GM21576 (cell line): ENCODE results near the gene CMYA5.

Experiments
- ATAC-seq: cut with Tn5 transposase; IDR thresholded peaks from one replicate; pipeline ENCODE4 v1.9.1; 2021; ENCODE audit warnings: mild to moderate bottlenecking, moderate library complexity; ENCODE audit not compliant: unreplicated experiment

Gene CMYA5

GRCh38 chr5:79834098-79834753 lies 144.6 kb downstream of the CMYA5 start:
- no peak for ATAC-seq

GRCh38 chr5:79834754-79835714 lies 145.4 kb downstream of the CMYA5 start:
- no peak for ATAC-seq

GRCh38 chr5:79837761-79838551 lies 148.3 kb downstream of the CMYA5 start:
- no peak for ATAC-seq

DNA sequence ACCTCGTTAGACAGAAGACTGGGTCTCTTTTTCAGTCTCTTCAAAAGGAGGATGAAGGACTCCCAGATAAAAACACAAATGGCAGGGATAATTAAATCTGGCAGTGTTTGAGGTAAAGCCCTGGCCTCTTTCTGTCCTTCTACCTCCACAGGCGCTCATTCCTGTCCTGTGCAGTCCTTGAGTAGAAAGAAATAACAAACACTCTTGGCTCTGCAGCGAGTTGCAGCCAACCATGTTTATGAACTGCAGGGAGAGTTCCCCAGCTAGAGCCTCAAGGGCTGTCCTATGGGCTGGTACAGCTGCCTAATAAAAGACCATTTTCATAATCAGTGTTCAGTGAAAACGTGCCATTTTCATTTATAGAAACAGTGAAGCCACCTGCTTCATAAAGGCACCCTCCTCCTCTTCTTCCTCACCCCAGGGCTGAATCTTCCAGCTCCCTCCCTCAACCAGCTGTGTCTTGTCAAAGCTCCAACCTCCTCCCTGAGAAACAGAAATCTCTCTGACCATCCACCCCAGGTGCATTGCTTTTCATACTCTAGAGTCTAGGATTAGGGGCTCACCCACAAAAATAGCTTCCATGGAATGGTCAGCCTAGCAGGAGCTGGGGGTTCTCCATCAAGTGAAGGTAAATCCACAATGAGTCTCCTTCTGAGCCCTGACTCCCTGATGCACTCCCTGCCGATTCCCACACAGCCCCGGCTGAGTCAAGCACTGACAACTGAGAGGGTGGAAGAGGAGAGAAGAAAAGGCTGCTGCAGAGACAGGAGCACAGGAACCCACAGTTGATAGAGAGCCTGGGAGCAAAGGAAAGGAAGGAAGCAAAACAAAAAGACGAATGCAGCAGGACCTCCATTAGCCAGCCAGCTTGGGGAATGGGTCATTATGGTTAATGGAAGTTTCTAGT lies 150.7 kb downstream of the CMYA5 start:
- ATAC-seq = no peak

DNA sequence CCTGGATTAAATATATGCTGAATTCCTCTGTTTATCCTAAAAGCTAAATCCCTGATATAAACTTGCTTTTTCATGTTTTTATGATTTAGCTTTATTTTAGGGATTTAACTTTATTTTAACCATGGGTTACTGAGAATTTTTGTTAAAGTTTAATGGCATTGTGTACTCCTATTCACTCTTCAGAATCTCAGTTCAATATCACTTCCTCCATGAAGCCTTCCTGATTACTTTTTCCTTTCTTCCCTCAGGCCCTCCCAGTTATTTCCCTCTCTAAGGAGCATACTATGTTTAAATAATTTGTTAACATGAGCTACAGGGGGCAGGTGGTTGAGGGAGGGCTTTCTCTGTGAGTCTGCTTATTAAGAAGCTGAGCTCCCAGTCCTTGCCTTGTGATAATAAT lies 151.5 kb downstream of the CMYA5 start:
- ATAC-seq = no peak

DNA sequence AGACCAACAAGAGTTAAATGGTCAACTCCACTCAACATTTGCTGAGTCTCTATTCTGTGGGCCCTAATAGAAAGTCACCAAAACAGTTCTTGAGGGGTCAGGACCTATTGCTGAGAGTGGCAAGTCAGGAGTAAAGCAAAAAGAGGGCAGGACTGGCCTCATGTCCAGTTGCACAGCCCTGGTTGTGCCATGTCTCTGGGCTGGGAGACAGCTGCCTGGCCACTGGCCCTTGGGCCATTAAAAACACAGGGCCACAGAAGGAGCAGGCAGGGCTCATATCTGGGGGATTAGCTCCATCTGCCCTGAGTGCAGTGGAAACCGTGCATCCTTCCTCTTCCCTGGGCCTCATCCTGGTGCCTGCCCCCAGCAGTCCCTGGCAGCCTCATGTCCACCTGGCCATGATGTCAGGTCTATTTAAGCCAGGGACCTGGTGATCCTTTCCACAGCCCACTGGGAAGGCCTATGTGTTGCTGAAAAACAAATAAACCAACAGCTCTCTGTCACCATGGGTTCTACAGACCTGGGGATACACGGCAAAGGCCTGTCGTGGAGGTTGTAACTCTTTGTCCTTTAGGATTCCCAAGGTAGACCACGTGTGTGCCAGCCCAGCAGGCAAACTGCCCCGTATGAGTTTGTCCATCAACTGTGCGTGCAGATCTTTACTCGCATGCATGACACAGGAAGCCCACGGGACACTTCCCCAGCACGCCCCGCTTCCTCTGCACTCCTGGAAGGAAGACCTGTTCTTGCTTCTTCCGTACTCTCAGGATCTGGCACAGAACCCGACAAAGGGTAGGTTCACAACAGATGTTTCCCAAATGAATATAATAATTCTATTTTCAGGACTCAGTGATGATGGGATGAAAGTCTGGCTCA lies 152.6 kb downstream of the CMYA5 start:
- ATAC-seq = no peak

DNA sequence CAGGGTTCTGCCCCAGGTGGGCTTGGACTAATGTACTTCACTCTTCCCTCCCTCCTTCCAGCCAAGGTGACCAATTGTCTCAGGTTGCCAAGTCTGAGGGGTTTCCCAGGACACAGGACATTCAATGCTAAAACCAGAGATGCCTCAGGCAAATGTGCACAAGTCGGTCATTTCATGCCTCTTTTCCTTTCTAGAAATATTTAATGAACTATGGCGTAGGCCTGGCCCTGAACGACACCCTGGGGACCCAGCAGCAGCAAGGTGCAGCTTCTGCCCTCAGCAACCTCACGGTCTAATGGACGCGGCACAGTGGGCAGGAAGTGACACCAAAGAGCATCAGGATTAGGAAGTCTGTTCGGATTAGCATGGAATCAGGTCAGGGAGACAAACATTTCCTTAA lies 153.4 kb downstream of the CMYA5 start:
- no peak for ATAC-seq

DNA sequence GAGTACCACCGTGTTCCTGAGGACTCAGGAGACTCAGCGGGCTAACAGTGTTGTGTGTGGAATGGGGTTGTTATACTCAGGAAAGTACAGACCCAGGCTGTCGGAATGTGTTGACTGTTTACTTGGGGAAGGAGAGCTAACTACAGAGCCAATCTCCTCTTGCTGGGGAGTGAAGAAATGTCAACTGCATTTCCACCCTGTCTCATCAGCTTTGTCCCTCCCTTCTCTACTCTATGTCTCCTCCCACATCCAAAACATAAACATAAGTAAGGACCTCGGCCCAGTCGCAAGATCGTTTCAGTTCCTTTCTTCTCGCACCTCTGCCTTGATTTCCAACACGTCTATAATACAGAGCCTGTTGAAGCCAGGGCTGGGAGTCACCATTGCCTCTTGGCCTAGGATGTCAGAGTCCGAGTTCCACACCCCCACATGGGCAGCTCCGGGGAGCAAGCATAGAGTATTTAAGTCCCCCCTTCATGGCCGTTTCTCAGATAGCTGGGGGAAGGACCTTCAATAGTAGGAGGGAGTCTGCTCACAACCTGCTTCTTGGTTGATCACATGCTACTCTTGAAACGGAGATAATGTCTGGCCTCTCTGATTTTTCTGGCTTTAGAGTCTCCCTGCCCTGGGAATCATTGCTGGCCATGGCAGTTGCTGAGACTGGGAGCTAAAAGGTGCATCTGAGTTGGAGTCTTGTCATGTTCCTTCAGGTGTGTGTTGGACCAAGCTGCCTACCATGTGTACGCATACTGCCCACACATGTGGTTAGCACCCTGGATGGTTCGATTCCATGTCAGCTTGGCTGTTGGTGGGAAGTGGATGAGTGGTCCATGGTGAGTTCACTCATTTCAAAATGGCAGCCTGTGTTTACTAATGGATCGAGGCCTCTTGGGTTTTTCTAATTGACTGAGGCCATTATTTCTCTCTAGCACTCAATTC lies 154.1 kb downstream of the CMYA5 start:
- no peak for ATAC-seq

DNA sequence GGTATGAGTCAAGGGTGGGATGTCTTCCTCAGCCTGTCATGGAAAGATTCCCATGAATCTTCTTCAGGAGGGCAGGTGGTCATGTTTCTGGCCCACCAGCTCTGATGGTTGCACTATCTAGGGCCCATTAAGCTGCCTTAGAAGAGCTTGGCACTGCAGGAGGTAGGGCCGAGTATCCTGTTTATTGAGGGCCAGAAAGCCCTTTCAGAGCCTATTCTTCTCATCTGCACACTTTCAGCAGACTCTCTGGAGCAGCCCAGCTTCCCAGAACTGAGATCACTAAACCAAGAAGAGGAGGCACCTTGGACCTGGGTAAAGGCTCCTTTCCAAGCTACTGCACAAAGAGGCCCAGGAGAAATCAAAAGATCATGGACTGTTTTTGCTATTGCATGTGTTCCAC lies 154.9 kb downstream of the CMYA5 start:
- ATAC-seq = no peak

DNA sequence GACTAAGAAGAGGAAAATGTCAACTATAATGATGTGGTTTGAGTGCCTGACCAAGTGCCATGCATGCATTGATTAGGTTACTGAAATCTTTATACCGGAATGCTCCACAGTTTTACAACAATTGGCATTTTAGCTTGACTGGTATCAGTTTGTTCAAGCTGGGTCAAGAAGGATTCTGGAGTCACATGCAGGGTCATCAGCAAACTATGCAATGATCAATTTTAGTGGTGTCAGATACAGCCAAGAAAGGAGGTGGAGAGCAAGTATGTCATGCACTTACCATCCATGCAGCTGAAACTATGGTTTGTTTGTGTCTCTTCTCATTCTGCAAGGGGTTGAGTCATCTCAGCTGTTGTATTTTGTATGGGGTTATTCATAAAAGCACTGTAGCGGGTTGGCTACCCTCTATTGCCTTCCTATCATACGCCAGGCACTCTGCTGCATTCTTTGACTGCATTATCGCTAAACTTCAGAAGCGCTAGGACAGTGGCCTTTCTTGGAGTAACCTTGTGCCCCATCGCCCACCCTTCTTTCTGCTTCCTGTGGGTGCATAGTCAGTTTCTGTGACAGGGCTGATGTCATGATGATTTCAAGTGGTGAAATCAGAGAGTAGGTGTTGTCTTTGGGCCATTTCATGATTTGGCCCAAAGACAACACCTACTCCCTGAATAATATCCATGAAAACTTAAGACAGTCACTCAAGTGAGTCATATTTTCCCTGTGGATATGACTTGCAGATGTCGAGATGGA lies 156.0 kb downstream of the CMYA5 start:
- no peak for ATAC-seq

- no peak for ATAC-seq
Observed at GRCh38 chr5:79846198-79846521, 156.5 kb downstream of the CMYA5 start.

- ATAC-seq = no peak
Observed at GRCh38 chr5:79847561-79847960, 157.9 kb downstream of the CMYA5 start.

DNA sequence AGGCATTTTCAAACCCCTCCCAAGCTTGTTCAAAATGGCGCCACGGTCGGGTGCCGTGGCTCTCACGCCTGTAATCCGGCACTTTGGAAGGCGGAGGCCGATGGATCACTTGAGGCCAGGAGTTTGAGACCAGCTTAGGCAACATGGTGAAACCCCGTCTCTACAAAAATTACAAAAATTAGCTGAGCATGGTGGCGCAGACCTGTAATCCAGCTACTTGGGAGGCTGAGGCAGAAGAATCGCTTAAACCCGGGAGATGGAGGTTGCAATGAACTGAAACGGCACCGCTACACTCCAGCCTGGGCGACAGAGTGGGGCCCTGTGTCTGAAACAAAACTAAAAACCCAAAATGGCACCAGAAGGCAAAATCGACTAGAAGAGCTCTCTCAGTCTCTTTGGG lies 159.4 kb downstream of the CMYA5 start:
- no peak for ATAC-seq
